GM23338 (cell line): ENCODE data around the gene TMEM212. TPM values are rescaled to one million over a fixed set of nuclear protein-coding genes. Genes with fewer than 3 reads are reported as not detected.

Source experiments
- ATAC-seq: fragments of 200-7000 bp; cut with Tn5 transposase; 3 replicates; pipeline ENCODE4 v1.9.1; 2020
- DNase-seq: peaks from one replicate; pipeline ENCODE4 v3.0.0-alpha.2; 2015; ENCODE audit warnings: low spot score
- H2AFZ ChIP-seq: fragments of 200-600 bp; sonication (generic); 2 replicates; pipeline ENCODE4 v1.8.0; 2016; ENCODE audit warnings: antibody characterized with exemption, mild to moderate bottlenecking, moderate library complexity
- H3F3A ChIP-seq: fragments of 200-600 bp; sonication (generic); replicated peaks from 2 replicates; pipeline ENCODE4 v1.8.0; 2017; ENCODE audit warnings: antibody characterized with exemption, mixed run types, low read depth
- H3K27ac ChIP-seq: fragments of 200-600 bp; sonication (generic); 2 replicates; pipeline ENCODE4 v1.6.1; 2016; ENCODE audit warnings: low read depth
- H3K27me3 ChIP-seq: fragments of 200-600 bp; sonication (generic); 2 replicates; pipeline ENCODE4 v1.8.0; 2016; ENCODE audit warnings: mild to moderate bottlenecking, mixed run types, moderate library complexity; ENCODE audit not compliant: insufficient read depth
- H3K36me3 ChIP-seq: fragments of 200-600 bp; sonication (generic); 2 replicates; pipeline ENCODE4 v1.8.0; 2016; ENCODE audit warnings: mild to moderate bottlenecking; ENCODE audit not compliant: insufficient read depth
- H3K4me1 ChIP-seq: fragments of 200-600 bp; sonication (generic); 2 replicates; pipeline ENCODE4 v1.8.0; 2016; ENCODE audit warnings: mild to moderate bottlenecking, moderate library complexity; ENCODE audit not compliant: insufficient read depth
- H3K4me2 ChIP-seq: fragments of 200-600 bp; sonication (generic); 2 replicates; pipeline ENCODE4 v1.7.1; 2017; ENCODE audit warnings: mixed run types
- H3K4me3 ChIP-seq: fragments of 200-600 bp; sonication (generic); 2 replicates; pipeline ENCODE4 v1.6.1; 2016; ENCODE audit warnings: mixed run types
- H3K79me2 ChIP-seq: fragments of 200-600 bp; sonication (generic); replicated peaks from 2 replicates; pipeline ENCODE4 v1.8.0; 2017; ENCODE audit warnings: mild to moderate bottlenecking; ENCODE audit not compliant: insufficient read depth
- H3K9me2 ChIP-seq: fragments of 200-600 bp; sonication (generic); 2 replicates; pipeline ENCODE4 v1.8.0; 2017; ENCODE audit not compliant: insufficient read depth
- H4K20me1 ChIP-seq: fragments of 200-600 bp; sonication (generic); replicated peaks from 2 replicates; pipeline ENCODE4 v1.8.0; 2017; ENCODE audit warnings: mild to moderate bottlenecking; ENCODE audit not compliant: insufficient read depth
- H3K27ac Mint-ChIP-seq: 2 replicates; pipeline ENCODE4 v1.8.0; 2020; ENCODE audit warnings: inconsistent platforms, mild to moderate bottlenecking, moderate library complexity, mixed read lengths
- H3K27me3 Mint-ChIP-seq: 3 replicates; pipeline ENCODE4 v1.8.0; 2022; ENCODE audit warnings: low read depth, mild to moderate bottlenecking, moderate library complexity, mixed read lengths, inconsistent platforms; ENCODE audit not compliant: insufficient read depth, poor library complexity
- H3K36me3 Mint-ChIP-seq: 3 replicates; pipeline ENCODE4 v1.8.0; 2021; ENCODE audit warnings: low read depth, mild to moderate bottlenecking, inconsistent platforms, moderate library complexity, mixed read lengths
- H3K4me1 Mint-ChIP-seq: 3 replicates; pipeline ENCODE4 v1.8.0; 2020; ENCODE audit warnings: mild to moderate bottlenecking, inconsistent platforms, mixed read lengths
- H3K4me3 Mint-ChIP-seq: 3 replicates; pipeline ENCODE4 v1.8.0; 2021; ENCODE audit warnings: moderate library complexity, mild to moderate bottlenecking, inconsistent platforms, mixed read lengths
- H3K9me3 Mint-ChIP-seq: 3 replicates; pipeline ENCODE4 v1.8.0; 2020; ENCODE audit warnings: moderate library complexity, mild to moderate bottlenecking, inconsistent platforms, mixed read lengths
- CTCF ChIP-seq, 2 experiments: fragments of 200-600 bp in 1 of 2; sonication (generic) in 1 of 2; conservative IDR thresholded peaks; 2 replicates each; pipeline versions ENCODE4 v1.5.1 to v1.6.1; 2016 to 2017; ENCODE audit warnings: antibody characterized with exemption in 2 of 2, low read depth in 2 of 2, mild to moderate bottlenecking in 2 of 2, moderate library complexity in 1 of 2
- EZH2 ChIP-seq: fragments of 200-600 bp; sonication (generic); IDR thresholded peaks from one replicate; pipeline ENCODE4 v1.8.0; 2017; ENCODE audit warnings: antibody characterized with exemption, mild to moderate bottlenecking, low read depth; ENCODE audit not compliant: unreplicated experiment
- EZH2phosphoT487 ChIP-seq: fragments of 200-600 bp; sonication (generic); IDR thresholded peaks from one replicate; pipeline ENCODE4 v1.8.1; 2018; ENCODE audit warnings: antibody characterized with exemption; ENCODE audit not compliant: unreplicated experiment
- JUNB ChIP-seq: IDR thresholded peaks from one replicate; pipeline ENCODE4 v1.6.1; 2016; ENCODE audit warnings: antibody characterized with exemption; ENCODE audit not compliant: unreplicated experiment
- NANOG ChIP-seq: IDR thresholded peaks from 2 replicates; pipeline ENCODE4 v1.6.1; 2016; ENCODE audit warnings: antibody characterized with exemption, borderline replicate concordance
- POLR2AphosphoS5 ChIP-seq: IDR thresholded peaks from 2 replicates; pipeline ENCODE4 v1.6.1; 2016; ENCODE audit warnings: antibody characterized with exemption, low read depth
- REST ChIP-seq: IDR thresholded peaks from one replicate; pipeline ENCODE4 v1.6.1; 2018; ENCODE audit warnings: antibody characterized with exemption; ENCODE audit not compliant: unreplicated experiment
- STAT1 ChIP-seq: IDR thresholded peaks from one replicate; pipeline ENCODE4 v1.6.1; 2016; ENCODE audit warnings: antibody characterized with exemption; ENCODE audit not compliant: unreplicated experiment
- ZNF114 ChIP-seq: fragments of 250-450 bp; sonication (Bioruptor Pico); IDR thresholded peaks from 2 replicates; pipeline ENCODE4 v1.5.0; 2020; ENCODE audit warnings: mild to moderate bottlenecking, moderate library complexity
- ZNF331 ChIP-seq: fragments of 250-450 bp; sonication (Bioruptor Pico); IDR thresholded peaks from 2 replicates; pipeline ENCODE4 v1.5.0; 2020; ENCODE audit warnings: low read depth, mild to moderate bottlenecking, moderate library complexity
- polyA plus RNA-seq: library from polyadenylated mRNA; unstranded; fragments of >200 nt; fragmentation: Nextera tagmentation; extraction: Ambion mirVana; gene quantifications from 2 replicates; pipeline ENCODE4 v1.2.1, GENCODE V29; 2016
- total RNA-seq: library from RNA; depleted of rRNA; stranded (reverse); fragments of >200 nt; shearing (Covaris generic); gene quantifications from 2 replicates; pipeline ENCODE4 v1.2.3, GENCODE V29; 2014

The TMEM212 gene
- total and polyA plus RNA-seq, 2 experiments from 2014 or later, result not detected

- H3K27ac ChIP-seq, result no peak within 1 kb of the TSS
- peak; percentile 76 for DNase-seq
- H3K27ac Mint-ChIP-seq, result no peak within 1 kb of the TSS
Measured at GRCh38 chr3:171809861-171810628, 33.1 kb upstream of the TMEM212 start, which contains the start of gene PLD1. PLD1 (minus strand) TSS chr3:171810483; CDS start chr3:171738051, 72,432 bp downstream.

GRCh38 chr3:171810629-171811294 lies 32.4 kb upstream of the TMEM212 start:
- Histone ChIP-seq H3K27me3 (peaks cover 42% of the 10 kb centered on the region), H3K79me2 (no peaks in the 10 kb centered on the region), H3K27ac (no peak overlapping the region), H3K36me3 (no peaks in the 10 kb centered on the region), H2AFZ (peak overlapping the region; percentile 100), H3K4me2 (peak overlapping the region; percentile 98), H4K20me1 (no peaks in the 10 kb centered on the region), H3F3A (no peaks in the 10 kb centered on the region; the same call in 1 of the 2 replicates), H3K9me2 (no peaks in the 10 kb centered on the region), H3K4me3 (peak overlapping the region; percentile 89), H3K4me1 (no peaks in the 10 kb centered on the region)
- H3K27me3 Mint-ChIP-seq, result peaks cover 21% of the 10 kb centered on the region
- no peaks in the 10 kb centered on the region for H3K36me3 Mint-ChIP-seq
- H3K27ac Mint-ChIP-seq, result no peak overlapping the region
- peaks cover 4% of the 10 kb centered on the region; the same call in 2 of the 3 replicates for H3K4me1 Mint-ChIP-seq
- ATAC-seq (no peak; the same call in 2 of the 3 replicates), DNase-seq (no peak)
- no peaks in the 10 kb centered on the region for H3K9me3 Mint-ChIP-seq
- H3K4me3 Mint-ChIP-seq, result peak overlapping the region; percentile 72
- TF ChIP-seq CTCF (conservative IDR thresholded peaks at IDR 0.05; ENCODE audit: low read depth in 2 of 2) (no peak), REST (no peak), ZNF331 (CRISPR knock-in tag) (no peak), ZNF114 (no peak), STAT1 (no peak), POLR2AphosphoS5 (no peak; the same call in 1 of the 2 replicates)

More at GRCh38 chr3:171809861-171810628, 33.1 kb upstream of the TMEM212 start, which contains the start of gene PLD1:
- H3K4me1 ChIP-seq, result no peaks in the 10 kb centered on the region
- peak within 1 kb of the TSS; percentile 100 for H2AFZ ChIP-seq
- H3K9me2 ChIP-seq, result no peaks in the 10 kb centered on the region
- H4K20me1 ChIP-seq, result no peaks in the 10 kb centered on the region
- H3K36me3 ChIP-seq, result no peaks in the 10 kb centered on the region
- Mint-ChIP-seq H3K27me3 (peaks cover 21% of the 10 kb centered on the region), H3K36me3 (no peaks in the 10 kb centered on the region), H3K4me3 (peak within 1 kb of the TSS; percentile 72), H3K9me3 (no peaks in the 10 kb centered on the region), H3K4me1 (peaks cover 4% of the 10 kb centered on the region; the same call in 2 of the 3 replicates)
- H3K79me2 ChIP-seq, result no peaks in the 10 kb centered on the region
- ATAC-seq, result peak; percentile 83
- peak within 1 kb of the TSS; percentile 89 for H3K4me3 ChIP-seq
- H3K27me3 ChIP-seq, result peaks cover 42% of the 10 kb centered on the region
- TF ChIP-seq REST (no peak), ZNF331 (CRISPR knock-in tag) (no peak), POLR2AphosphoS5 (no peak; the same call in 1 of the 2 replicates), STAT1 (no peak), EZH2phosphoT487 (no peak), ZNF114 (no peak), NANOG (no peak), EZH2 (no peak), JUNB (no peak)
- H3K4me2 ChIP-seq, result peak within 1 kb of the TSS; percentile 98
- H3F3A ChIP-seq, result no peaks in the 10 kb centered on the region; the same call in 1 of the 2 replicates
